ENCODE results near the gene PSMD9. TPM values are rescaled to one million over a fixed set of nuclear protein-coding genes. Genes with fewer than 3 reads are reported as not detected.

PSMD9 gene
- 10 to 100 TPM; 54.8 to 79.5 (median 70.7) TPM for total RNA-seq

- Histone ChIP-seq H3K27ac (peak within 1 kb of the TSS; percentile 92 to 93 (median 92)), H3K27me3 (peaks cover 7% of the 10 kb centered on the region), H3K4me3 (peak within 1 kb of the TSS; percentile 67 to 86), H3K9me3 (no peaks in the 10 kb centered on the region), H3K4me1 (peaks cover 7 to 42% (median 18%) of the 10 kb centered on the region in 3 donors), H3K36me3 (peaks cover 0 to 32% of the 10 kb centered on the region in 2 donors)
- 3 to 8% methylated on average over 8 to 9 of the region's 67 CpGs for WGBS, 2 donors (ENCODE audit: low coverage in 1 of 2)
- ATAC-seq: peak; percentile 99
- TF ChIP-seq POLR2A (IDR thresholded peaks at IDR 0.05): peak; percentile 70 to 73
- TF ChIP-seq POLR2AphosphoS5 (IDR thresholded peaks at IDR 0.05): peak; percentile 91
- TF ChIP-seq EP300 (IDR thresholded peaks at IDR 0.05): no peak
- TF ChIP-seq CTCF (IDR thresholded peaks at IDR 0.05): peak; percentile 67 to 76 (median 73)
Measured at GRCh38 chr12:121888478-121889273, at the start of gene PSMD9. Gene PSMD9, plus strand, starts transcription at chr12:121888790. Its CDS starts 67 bp downstream, at chr12:121888857.

GRCh38 chr12:121839106-121839992 lies 49.2 kb upstream of the PSMD9 start:
- TF ChIP-seq POLR2AphosphoS5 (IDR thresholded peaks at IDR 0.05): peak; percentile 27
- peak in 3 of 4 experiments; percentile 67 to 74 (median 70) for TF ChIP-seq CTCF (IDR thresholded peaks at IDR 0.05)
- peak; percentile 9 to 23 for TF ChIP-seq POLR2A (IDR thresholded peaks at IDR 0.05)
- no peak for TF ChIP-seq EP300 (IDR thresholded peaks at IDR 0.05)
- peak overlapping the region; percentile 38 to 61 for H3K4me3 ChIP-seq
- no peaks in the 10 kb centered on the region for H3K36me3 ChIP-seq
- H3K9me3 ChIP-seq: no peaks in the 10 kb centered on the region
- peak overlapping the region in 3 of 4 donors; percentile 75 to 78 (median 77) for H3K27ac ChIP-seq
- ATAC-seq: peak; percentile 99
- WGBS, 2 donors (ENCODE audit: low coverage in 1 of 2): 24% methylated on average over 26 of the region's 53 CpGs; no CpG with 5 or more reads in 1 of the 2 donors
- H3K4me1 ChIP-seq: peaks cover 0 to 15% (median 0%) of the 10 kb centered on the region in 3 donors
- H3K27me3 ChIP-seq: no peaks in the 10 kb centered on the region

DNA sequence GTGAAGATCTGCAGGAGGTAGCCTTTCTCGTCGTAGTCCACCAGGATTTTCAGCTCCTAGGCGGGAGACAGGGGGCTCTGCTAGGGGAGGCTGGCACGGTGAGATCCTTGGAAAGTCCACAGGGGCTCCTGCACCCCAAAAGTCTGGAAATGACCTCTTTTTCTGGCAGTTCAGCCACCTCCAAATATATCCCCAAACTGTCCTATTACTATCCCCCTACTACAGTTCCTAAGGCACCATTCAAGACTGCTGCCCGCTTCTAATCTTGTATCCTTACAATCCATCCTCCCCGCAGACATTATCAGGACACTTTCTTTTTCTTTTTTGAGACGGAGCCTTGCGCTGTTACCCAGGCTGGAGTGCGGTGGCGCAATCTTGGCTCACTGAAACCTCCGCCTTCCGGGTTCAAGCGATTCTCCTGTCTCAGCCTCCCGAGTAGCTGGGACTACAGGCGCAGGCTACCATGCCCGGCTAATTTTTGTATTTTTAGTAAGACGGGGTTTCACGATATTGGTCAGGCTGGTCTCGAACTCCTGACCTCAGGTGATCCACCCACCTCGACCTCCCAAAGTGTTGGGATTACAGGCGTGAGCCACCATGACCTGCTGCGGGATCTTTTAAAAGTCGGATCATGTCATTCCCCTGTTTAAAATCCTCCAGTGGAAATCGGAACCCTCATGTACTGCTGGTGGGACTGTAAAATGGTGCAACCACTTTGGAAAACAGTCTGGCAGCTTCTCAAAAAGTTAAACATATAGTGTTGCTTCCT lies 48.4 kb upstream of the PSMD9 start:
- H3K27me3 ChIP-seq: no peaks in the 10 kb centered on the region
- ATAC-seq: no peak
- H3K9me3 ChIP-seq: no peaks in the 10 kb centered on the region
- TF ChIP-seq POLR2AphosphoS5 (IDR thresholded peaks at IDR 0.05): no peak
- TF ChIP-seq CTCF (IDR thresholded peaks at IDR 0.05): no peak
- TF ChIP-seq EP300 (IDR thresholded peaks at IDR 0.05): no peak
- TF ChIP-seq POLR2A (IDR thresholded peaks at IDR 0.05): no peak
- WGBS, 2 donors (ENCODE audit: low coverage in 1 of 2): 83 to 87% methylated on average over 3 to 14 of the region's 24 CpGs
- peaks cover 0 to 15% (median 0%) of the 10 kb centered on the region in 3 donors for H3K4me1 ChIP-seq
- H3K4me3 ChIP-seq: peak overlapping the region; percentile 38 to 61
- H3K27ac ChIP-seq: peak overlapping the region in 3 of 4 donors; percentile 75 to 78 (median 77)
- no peaks in the 10 kb centered on the region for H3K36me3 ChIP-seq

DNA sequence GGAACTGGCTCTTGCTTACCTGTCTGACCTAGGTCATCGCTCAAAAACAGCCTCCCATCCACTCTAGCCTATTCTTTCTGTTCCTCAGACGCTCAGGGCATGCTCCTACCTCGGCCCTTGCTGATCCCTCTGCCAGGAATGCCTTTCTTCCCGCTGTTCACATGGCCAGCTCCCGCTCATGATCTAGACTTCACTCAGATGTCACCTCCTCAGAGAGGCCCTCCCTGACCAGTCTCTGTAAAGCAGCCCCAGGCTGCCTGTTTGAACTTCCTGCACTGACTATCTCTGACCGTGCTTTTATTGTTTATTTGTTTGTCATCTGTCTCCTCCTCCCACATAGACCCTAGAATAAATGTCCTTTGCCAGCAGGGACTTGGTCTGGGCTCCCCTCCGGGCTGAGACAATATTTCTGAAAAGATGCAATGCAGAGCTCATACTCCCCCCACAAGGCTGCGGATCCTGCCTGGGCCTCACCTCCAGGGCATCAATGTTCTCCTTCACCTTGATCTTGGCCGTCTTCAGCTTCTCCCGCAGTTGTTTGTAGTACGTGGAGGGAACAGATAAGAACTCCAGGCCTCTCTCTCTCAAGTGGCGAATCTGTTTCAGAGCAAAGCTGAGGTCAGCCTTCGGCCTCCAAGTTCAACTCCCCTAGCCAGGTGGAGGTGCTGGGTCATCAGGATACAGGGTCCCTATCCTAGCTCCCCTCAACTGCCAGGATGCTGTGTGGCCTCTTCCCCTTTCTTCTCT lies 45.2 kb upstream of the PSMD9 start:
- 71 to 76% methylated on average over 9 to 12 of the region's 13 CpGs for WGBS, 2 donors (ENCODE audit: low coverage in 1 of 2)
- Histone ChIP-seq H3K36me3 (no peaks in the 10 kb centered on the region), H3K27ac (no peak overlapping the region), H3K4me3 (no peak overlapping the region), H3K4me1 (peaks cover 0 to 15% (median 0%) of the 10 kb centered on the region in 3 donors), H3K9me3 (no peaks in the 10 kb centered on the region), H3K27me3 (no peaks in the 10 kb centered on the region)
- TF ChIP-seq POLR2AphosphoS5 (IDR thresholded peaks at IDR 0.05): no peak
- no peak for TF ChIP-seq CTCF (IDR thresholded peaks at IDR 0.05)
- TF ChIP-seq EP300 (IDR thresholded peaks at IDR 0.05): no peak
- TF ChIP-seq POLR2A (IDR thresholded peaks at IDR 0.05): no peak
- no peak for ATAC-seq

Measured in gastroesophageal sphincter (tissue), 4 donors.